DMS153 treated with DMSO at 0.1 percent for 48 hours (cell line): ENCODE data around the gene RBM14.
"Not testable (repeated sequence)": the region's sequence is repeated elsewhere in the genome, so short reads cannot be mapped to it uniquely, and the experiment has no call there.

ENCODE experiments used
- DNase-seq: peaks from one replicate; lab custom pipeline; 2025; ENCODE audit not compliant: unreplicated experiment; lab: John Stamatoyannopoulos, UW

Gene RBM14

GRCh38 chr11:66632952-66633351 lies 16.5 kb downstream of the RBM14 start:
- no peak for DNase-seq

- no peak for DNase-seq
Measured at GRCh38 chr11:66636411-66636810, 20.0 kb downstream of the RBM14 start.

- no peak for DNase-seq
Measured at GRCh38 chr11:66637557-66638176, 21.2 kb downstream of the RBM14 start.

GRCh38 chr11:66638177-66639065 lies 22.0 kb downstream of the RBM14 start, which contains the start of gene RBM4:
Gene RBM4 (plus strand): TSS chr11:66638703. CDS start chr11:66639712, 1,009 bp downstream.
- DNase-seq = peak; percentile 99

DNA sequence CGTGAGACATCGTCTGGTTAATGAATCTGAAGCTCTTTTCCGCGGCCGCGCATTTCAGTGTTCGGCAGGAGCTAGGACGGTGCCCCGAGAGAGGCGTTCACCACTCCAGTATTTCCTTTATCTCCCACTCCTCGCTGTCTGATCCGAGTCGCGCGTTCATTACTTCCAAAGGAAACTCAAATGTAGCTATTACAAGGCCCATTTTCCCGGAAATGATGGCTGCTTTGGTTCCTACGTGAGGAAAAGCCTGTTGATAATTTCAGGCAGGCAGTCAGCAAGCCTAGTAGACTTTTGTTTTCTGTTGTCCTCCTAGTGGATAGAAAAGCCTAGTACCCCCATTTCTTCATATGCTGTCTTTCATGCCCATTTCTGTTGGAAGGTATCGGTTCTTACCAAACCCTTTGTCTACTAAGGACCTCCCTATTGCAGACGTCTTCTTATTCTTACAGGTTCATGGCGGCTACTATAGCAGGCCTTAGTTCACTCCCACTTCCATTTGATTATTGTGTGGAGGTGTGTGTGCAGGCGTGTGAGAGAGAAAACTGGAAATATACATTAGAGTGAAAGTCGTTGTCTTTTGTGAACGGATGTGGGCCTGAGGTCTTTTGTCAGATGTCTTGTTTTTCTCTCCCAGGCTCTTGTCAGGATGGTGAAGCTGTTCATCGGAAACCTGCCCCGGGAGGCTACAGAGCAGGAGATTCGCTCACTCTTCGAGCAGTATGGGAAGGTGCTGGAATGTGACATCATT lies 22.8 kb downstream of the RBM14 start:
- DNase-seq = no peak

- DNase-seq = not testable (repeated sequence)
Measured at GRCh38 chr11:66639814-66640340, 23.4 kb downstream of the RBM14 start.

DNA sequence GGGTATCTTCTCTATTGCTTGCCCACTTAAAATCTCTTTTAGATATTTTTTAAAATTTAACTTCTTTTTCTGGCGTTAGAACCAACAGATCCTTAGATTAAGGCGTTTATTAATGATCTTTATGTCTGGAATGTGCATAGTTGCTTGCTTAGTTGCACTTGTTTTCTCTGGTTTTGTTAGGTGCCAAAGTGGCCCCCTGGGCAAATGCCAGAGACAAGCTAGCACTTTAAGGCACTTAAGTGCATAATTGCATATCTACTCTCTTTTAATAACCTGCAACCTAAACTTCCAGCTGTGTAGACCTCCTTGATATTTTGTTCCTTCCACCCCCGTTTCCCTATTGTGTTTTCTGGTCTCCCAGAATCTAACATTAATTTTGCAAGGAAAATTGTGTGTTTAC lies 25.4 kb downstream of the RBM14 start:
- DNase-seq = no peak

GRCh38 chr11:66643745-66644437 lies 27.5 kb downstream of the RBM14 start:
- no peak for DNase-seq

GRCh38 chr11:66646828-66647227 lies 30.4 kb downstream of the RBM14 start:
- no peak for DNase-seq

- no peak for DNase-seq
Measured at GRCh38 chr11:66649903-66650302, 33.5 kb downstream of the RBM14 start.

DNA sequence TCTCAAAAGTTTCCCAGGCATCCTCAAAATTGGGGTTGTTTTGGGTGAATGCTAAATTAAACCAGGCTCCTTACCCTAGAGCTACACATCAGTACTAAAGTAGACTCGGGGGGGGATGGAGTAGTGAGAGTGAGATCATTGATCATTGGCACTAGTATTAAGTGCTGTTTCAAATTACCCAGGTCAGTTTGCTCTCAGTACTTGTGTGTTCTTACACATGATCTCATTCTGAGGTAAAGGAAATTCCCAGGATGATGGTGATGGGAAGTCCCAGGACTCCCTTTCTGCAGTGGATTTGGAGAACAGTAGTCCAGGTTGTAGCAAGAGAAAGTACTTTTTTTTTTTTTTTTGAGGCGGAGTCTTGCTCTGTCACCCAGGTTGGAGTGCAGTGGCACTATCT lies 34.6 kb downstream of the RBM14 start:
- DNase-seq = no peak

- no peak for DNase-seq
Measured at GRCh38 chr11:66652651-66653050, 36.2 kb downstream of the RBM14 start.

DNA sequence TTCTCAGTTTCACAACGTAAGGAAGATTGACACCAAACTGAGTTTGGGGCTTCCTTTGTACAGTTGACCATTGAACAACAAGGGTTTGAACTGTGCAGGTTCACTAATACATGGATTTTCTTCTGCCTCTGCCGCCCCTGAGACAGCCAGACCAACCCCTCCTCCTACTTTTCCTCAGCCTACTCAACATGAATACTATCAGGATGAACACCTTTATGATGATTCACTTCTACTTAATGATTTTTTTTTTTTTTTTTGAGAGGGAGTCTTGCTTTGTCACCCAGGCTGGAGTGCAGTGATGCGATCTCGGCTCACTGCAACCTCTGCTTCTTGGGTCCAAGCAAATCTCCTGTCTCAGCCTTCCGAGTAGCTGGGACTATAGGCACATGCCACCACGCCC lies 36.7 kb downstream of the RBM14 start:
- no peak for DNase-seq

GRCh38 chr11:66659763-66660162 lies 43.3 kb downstream of the RBM14 start:
- no peak for DNase-seq

DNA sequence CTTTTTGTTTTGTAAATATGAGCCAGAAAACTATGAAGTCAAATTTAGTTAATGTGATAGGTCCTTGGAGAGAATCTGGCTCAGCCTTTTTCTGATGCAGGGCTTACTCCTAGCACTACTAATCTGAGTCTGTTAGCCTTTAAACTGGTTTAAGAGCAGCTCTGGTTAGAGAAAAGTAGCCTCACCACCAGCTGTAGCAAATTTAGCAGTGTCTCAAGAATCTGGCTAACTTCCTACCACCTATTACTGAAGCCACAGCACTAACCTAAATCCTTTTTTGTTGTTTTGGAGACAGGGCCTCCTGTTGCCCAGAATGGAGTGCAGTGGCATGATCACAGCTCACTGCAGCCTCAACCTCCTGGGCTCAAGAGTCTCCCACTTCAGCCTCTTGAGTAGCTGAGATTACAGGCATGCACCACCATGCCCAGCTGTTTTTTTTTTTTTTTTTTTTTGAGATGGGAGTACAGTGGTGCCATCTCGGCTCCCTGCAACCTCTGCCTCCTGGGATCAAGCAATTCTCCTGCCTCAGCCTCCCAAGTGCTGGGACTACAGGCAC lies 47.4 kb downstream of the RBM14 start:
- DNase-seq = no peak

DNA sequence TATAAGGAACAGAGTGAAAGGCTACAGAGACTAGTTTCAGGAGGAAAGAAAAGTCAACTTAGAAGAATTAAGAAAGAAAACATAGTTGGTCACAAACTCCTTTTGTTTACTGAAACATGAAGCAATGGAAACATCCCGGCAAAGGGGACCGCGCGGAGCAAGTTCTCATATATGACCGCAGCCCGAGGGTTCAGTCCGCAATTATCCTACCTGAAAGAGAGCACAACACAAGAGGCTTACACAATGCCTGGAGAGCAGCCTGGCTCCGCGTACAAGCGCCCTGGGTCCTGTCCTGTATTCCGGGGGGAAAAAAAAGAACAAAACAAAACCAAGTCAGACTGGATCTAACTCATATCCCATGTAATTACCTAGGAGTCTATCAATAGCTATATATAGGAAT lies 48.9 kb downstream of the RBM14 start:
- DNase-seq = no peak

GRCh38 chr11:66670816-66671215 lies 54.4 kb downstream of the RBM14 start:
- no peak for DNase-seq

GRCh38 chr11:66674964-66675602 lies 58.7 kb downstream of the RBM14 start:
- no peak for DNase-seq

GRCh38 chr11:66676282-66676919 lies 60.0 kb downstream of the RBM14 start:
- no peak for DNase-seq
